ENCODE data around the gene ADGRF4. TPM values are rescaled to one million over a fixed set of nuclear protein-coding genes. Genes with fewer than 3 reads are reported as not detected.

The ADGRF4 gene, protein sequence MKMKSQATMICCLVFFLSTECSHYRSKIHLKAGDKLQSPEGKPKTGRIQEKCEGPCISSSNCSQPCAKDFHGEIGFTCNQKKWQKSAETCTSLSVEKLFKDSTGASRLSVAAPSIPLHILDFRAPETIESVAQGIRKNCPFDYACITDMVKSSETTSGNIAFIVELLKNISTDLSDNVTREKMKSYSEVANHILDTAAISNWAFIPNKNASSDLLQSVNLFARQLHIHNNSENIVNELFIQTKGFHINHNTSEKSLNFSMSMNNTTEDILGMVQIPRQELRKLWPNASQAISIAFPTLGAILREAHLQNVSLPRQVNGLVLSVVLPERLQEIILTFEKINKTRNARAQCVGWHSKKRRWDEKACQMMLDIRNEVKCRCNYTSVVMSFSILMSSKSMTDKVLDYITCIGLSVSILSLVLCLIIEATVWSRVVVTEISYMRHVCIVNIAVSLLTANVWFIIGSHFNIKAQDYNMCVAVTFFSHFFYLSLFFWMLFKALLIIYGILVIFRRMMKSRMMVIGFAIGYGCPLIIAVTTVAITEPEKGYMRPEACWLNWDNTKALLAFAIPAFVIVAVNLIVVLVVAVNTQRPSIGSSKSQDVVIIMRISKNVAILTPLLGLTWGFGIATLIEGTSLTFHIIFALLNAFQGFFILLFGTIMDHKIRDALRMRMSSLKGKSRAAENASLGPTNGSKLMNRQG
- total RNA-seq: not detected

DNA sequence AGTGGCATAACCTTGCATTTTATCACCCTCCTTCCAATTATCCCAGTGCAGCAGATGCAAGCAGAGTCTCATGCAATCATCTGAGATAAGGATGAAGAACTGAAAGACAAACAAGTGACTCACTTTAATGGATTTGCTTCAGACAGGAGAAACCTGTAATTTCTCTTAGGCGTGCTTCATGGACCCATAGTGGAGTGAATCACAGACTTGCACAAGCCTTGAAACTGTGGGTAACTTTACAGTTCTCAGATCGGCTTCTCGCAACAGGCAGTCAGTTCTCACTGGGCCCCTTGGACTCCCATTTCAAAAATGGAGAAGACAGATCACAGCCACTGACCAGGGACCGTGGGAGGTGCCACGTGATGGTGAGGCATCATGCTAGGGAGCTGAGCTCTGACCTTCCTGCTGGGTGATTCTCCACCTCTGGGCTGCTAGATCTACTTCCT lies at the start of gene ADGRF4:
Gene ADGRF4, plus strand, starts transcription at position 239 of the 446 bp plus-strand sequence. CDS start 8,666 bp downstream, outside the sequence.
- CTCF ChIA-PET: no interaction called here
- Mint-ChIP-seq H3K27me3 (ENCODE audit: low read depth) (peaks cover 4% of the 10 kb centered on the region), H3K36me3 (ENCODE audit: low read depth) (no peaks in the 10 kb centered on the region), H3K4me3 (no peak within 1 kb of the TSS), H3K9me3 (no peaks in the 10 kb centered on the region), H3K27ac (no peak within 1 kb of the TSS), H3K4me1 (ENCODE audit: low read depth) (no peaks in the 10 kb centered on the region)
- DNase-seq: no peak
- intact Hi-C loops (cut with micrococcal nuclease): no loop called here

DNA sequence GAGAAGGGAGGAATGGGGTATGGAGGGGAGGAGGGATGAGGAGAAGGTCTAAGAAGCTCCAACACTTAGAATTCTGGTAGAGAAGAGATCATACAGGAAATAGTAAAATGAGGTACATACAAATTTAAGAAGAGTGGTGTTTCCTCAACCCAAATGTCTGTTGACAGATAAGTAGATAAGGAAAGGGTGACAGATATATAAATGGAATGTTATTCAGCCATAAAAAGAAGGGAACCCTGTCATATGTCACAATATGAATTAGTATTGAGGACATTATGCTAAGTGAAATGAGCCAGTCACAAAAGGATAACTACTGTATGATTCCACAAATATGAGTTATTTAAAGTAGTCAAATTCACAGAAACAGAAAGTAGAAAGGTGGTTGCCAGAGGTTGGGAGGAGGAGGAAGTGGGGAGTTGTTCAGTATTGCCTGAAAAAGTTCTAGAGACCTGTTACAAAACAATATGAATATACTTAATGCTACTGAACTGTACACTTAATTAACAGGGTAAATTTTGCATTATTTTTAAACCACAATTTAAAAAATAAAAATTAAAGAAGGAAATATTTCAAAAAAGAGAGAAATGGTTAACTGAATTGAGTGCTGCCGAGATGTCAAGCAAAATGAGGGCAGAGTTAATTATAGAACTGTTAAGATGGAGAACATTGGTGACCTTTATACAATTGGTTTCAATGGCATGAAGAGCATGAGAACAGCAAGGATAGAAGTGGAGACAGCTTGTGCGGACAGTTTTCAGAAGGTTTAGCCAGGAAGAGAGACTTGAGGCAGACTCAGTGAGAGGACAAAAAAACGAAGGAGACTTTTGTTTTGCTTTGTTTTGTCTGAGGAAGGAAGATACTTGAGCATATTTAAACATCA lies 47.6 kb upstream of the ADGRF4 start:
- H3K9me3 Mint-ChIP-seq: no peaks in the 10 kb centered on the region
- no peak overlapping the region for H3K4me3 Mint-ChIP-seq
- DNase-seq: no peak
- H3K27ac Mint-ChIP-seq: no peak overlapping the region
- H3K4me1 Mint-ChIP-seq (ENCODE audit: low read depth): no peaks in the 10 kb centered on the region
- no peaks in the 10 kb centered on the region for H3K36me3 Mint-ChIP-seq (ENCODE audit: low read depth)
- H3K27me3 Mint-ChIP-seq (ENCODE audit: low read depth): no peaks in the 10 kb centered on the region
- CTCF ChIA-PET: no interaction called here
- intact Hi-C loops (cut with micrococcal nuclease): no loop called here

DNA sequence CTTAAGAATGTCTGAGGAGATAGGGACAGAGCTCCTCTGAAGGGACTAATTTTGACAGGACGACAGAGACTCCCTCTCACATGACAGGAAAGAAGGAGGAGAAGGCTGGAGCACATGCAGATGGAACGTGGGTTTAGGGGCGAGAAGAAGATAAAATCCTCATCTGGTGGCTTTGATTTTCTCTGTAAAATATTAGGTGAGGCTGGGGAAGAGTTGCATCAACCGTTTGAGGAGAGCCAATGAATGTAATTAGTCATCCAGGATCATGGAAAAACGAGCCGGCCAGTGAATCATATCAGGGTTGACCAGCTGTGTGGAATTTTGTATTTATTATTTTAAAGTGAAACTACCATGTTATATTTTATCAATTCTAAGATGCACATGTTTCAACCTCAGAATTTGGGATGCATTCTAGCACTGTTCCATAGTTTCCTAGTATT lies 46.9 kb upstream of the ADGRF4 start:
- Mint-ChIP-seq H3K36me3 (ENCODE audit: low read depth) (no peaks in the 10 kb centered on the region), H3K9me3 (no peaks in the 10 kb centered on the region), H3K27ac (no peak overlapping the region), H3K4me1 (ENCODE audit: low read depth) (peaks cover 3% of the 10 kb centered on the region), H3K27me3 (ENCODE audit: low read depth) (no peaks in the 10 kb centered on the region), H3K4me3 (no peak overlapping the region)
- no peak for DNase-seq
- intact Hi-C loops (cut with micrococcal nuclease): no loop called here
- CTCF ChIA-PET: no interaction called here

DNA sequence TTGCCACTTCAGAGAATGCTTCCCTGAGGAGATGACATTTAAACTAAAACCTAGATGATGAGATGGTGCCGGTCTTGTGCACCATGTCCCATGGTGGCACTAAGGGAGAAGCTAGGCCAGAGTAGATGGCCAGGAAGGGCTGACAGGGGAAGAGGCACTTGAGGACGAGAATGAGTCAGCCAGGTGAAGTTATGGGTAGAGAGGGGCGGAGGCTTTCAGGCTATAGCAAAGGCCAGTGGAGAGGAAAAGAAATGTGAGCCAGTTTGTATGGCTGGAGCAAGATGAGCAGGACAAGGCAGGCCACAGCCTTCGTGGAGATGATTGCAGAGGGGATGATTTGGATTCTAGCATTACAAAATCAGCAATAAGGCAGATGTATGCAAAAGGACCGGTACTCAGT lies 44.7 kb upstream of the ADGRF4 start:
- CTCF ChIA-PET: no interaction called here
- no peak for DNase-seq
- H3K4me1 Mint-ChIP-seq (ENCODE audit: low read depth): peaks cover 3% of the 10 kb centered on the region
- H3K27me3 Mint-ChIP-seq (ENCODE audit: low read depth): no peaks in the 10 kb centered on the region
- no peaks in the 10 kb centered on the region for H3K36me3 Mint-ChIP-seq (ENCODE audit: low read depth)
- H3K9me3 Mint-ChIP-seq: no peaks in the 10 kb centered on the region
- no peak overlapping the region for H3K4me3 Mint-ChIP-seq
- intact Hi-C loops (cut with micrococcal nuclease): no loop called here
- H3K27ac Mint-ChIP-seq: no peak overlapping the region

DNA sequence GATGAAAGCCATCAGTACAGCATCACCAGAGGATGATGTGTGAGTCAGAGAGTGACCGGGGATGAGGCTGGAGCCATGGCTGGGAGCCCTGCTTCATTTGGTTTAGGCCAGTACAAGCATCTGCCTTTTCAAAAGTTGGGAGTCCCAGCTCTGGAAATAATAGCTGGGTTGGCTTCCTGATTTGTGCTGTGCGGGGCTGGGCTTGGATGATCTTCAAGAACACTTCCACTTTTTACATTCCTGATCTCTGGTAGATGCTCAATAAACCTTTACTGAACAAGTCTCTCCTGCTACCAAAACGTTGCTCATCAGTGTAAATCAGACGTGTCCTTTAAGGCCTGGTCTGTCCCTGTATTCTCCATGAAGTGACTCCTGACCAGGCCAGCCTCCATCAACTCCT lies 44.1 kb upstream of the ADGRF4 start:
- Mint-ChIP-seq H3K9me3 (no peaks in the 10 kb centered on the region), H3K4me1 (ENCODE audit: low read depth) (peaks cover 3% of the 10 kb centered on the region), H3K27me3 (ENCODE audit: low read depth) (no peaks in the 10 kb centered on the region), H3K4me3 (no peak overlapping the region), H3K36me3 (ENCODE audit: low read depth) (no peaks in the 10 kb centered on the region), H3K27ac (no peak overlapping the region)
- no peak for DNase-seq
- intact Hi-C loops (cut with micrococcal nuclease): no loop called here
- CTCF ChIA-PET: no interaction called here

DNA sequence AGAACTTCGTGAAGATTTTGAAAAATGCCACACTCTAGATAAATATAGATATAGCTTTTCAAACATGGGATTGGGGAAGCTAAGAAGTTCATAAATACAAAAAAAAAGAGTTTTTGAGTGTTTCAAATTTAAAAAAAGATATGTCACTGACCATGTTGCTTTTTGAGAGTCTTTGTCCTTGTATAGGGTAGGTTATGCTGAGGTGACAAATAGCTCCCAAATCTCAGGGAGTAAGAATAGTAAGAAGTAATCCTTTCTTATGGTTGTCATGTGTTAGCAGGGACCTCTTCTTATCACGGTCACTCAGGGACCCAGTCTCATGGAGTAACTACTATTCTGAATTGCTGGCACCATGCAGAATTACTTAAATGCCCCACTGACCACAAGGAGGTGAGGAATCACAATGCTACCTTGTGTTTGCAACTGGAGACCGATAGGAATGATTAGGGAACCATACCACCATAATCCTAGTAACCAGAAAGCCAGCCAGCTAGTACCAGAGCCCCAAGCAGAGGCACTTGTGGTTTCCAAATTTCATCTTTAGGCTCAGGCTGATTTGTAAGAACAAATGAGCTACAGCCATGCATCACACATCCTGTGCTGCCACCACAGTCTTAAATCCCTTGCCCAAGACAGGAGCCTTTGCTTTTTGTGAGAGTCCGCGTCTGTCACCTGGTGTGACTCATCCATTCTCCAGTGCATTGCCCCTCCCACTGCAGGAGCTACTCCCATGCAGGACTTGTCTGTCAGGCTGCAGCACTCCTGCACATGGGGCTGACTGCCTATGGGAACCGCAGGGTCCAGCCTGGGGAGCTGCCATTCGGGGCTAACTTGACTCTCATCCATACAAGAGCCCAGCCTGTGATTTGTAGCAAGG lies 42.4 kb upstream of the ADGRF4 start:
- H3K27ac Mint-ChIP-seq: no peak overlapping the region
- H3K27me3 Mint-ChIP-seq (ENCODE audit: low read depth): peaks cover 4% of the 10 kb centered on the region
- H3K4me1 Mint-ChIP-seq (ENCODE audit: low read depth): peaks cover 3% of the 10 kb centered on the region
- H3K4me3 Mint-ChIP-seq: no peak overlapping the region
- peak; percentile 73 for DNase-seq
- intact Hi-C loops (cut with micrococcal nuclease): loop anchor here (1.0 kb wide), 2 partner anchors 60 to 85 kb away; no protein-coding TSS in a partner anchor
- CTCF ChIA-PET: interaction anchor here (0.6 to 2.0 kb wide), 6 partner anchors 25 to 247 kb away, joined by 3 to 8 read pairs (median 4); no protein-coding TSS in a partner anchor
- H3K36me3 Mint-ChIP-seq (ENCODE audit: low read depth): no peaks in the 10 kb centered on the region
- H3K9me3 Mint-ChIP-seq: no peaks in the 10 kb centered on the region

DNA sequence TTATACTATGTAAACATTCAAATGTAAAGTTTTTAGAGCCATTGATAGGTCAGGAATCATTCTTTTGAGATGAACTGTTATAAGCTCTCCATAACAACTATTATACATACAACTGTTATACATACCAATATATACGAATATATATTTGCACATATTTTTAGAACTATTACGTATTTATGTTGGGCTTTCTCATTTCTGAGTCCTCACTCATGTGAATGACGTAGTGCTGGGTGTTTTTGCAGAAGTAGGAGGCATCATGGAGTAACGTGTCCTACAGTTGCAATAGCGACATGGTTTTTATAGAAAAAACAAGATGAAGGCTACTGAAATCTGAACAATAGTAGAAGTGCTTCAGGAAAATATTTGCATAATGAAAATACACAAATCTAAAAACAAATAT lies 36.4 kb upstream of the ADGRF4 start:
- no peak for DNase-seq
- Mint-ChIP-seq H3K9me3 (no peaks in the 10 kb centered on the region), H3K4me3 (no peak overlapping the region), H3K27me3 (ENCODE audit: low read depth) (peaks cover 19% of the 10 kb centered on the region), H3K36me3 (ENCODE audit: low read depth) (no peaks in the 10 kb centered on the region), H3K4me1 (ENCODE audit: low read depth) (no peaks in the 10 kb centered on the region), H3K27ac (no peak overlapping the region)
- intact Hi-C loops (cut with micrococcal nuclease): no loop called here
- CTCF ChIA-PET: no interaction called here

DNA sequence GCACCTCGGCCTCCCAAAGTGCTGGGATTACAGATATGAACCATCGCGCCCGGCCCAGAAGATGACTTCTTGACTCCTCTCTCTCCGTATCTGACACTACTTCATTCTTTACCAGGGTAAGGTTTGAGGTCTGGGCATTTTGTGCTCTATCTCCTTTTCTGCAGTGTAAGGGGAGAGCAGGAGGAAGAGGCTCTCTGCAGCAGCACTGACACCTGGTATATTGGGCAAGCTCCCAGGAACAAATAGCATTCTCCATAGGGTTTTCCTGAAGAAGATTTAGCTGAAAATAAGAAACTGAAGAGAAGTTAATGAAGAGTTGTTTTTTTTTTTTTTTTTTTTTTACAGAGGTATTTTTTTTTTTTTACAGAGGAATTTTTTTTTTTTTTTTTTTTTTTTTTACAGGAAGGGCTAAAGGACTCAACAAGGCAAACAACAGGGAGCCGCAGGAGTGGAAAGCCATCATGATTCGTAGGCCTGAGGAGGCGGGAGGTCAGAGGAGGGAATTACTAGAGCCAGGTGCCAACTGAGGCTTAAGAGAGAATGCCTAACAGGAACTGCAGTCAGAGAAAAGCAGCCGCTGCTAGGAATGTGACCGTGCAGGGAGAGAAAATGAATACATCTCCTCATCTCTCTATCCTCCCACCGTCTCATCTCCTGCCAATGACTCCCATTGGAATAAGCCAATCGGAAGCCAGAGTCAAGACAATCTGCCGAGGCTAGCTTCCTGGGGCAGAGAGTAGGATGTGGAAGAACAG lies 34.7 kb upstream of the ADGRF4 start:
- Mint-ChIP-seq H3K4me1 (ENCODE audit: low read depth) (no peaks in the 10 kb centered on the region), H3K4me3 (no peak overlapping the region), H3K36me3 (ENCODE audit: low read depth) (no peaks in the 10 kb centered on the region), H3K27me3 (ENCODE audit: low read depth) (peaks cover 30% of the 10 kb centered on the region), H3K9me3 (no peaks in the 10 kb centered on the region), H3K27ac (no peak overlapping the region)
- intact Hi-C loops (cut with micrococcal nuclease): no loop called here
- no peak for DNase-seq
- CTCF ChIA-PET: no interaction called here

DNA sequence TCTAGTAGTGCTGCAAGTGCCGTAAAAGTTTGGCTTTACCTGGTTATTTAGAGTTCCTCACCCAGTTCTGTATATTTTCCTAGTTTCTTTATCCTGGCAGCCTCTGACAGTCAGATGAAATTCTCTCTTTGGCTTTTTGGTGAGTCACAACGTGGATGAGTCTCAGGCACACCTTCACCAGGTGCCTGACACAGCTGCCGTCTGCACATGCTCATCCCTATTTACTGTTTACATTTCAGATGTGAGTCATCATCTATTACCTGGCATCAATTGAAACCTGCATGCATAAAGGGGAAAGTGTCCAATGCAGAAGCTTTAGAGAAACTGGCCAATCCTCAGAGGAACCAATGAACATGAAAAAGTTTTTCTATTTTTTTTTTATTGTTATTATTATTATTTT lies 33.3 kb upstream of the ADGRF4 start:
- Mint-ChIP-seq H3K27ac (no peak overlapping the region), H3K27me3 (ENCODE audit: low read depth) (peaks cover 43% of the 10 kb centered on the region), H3K9me3 (no peaks in the 10 kb centered on the region), H3K4me3 (no peak overlapping the region), H3K36me3 (ENCODE audit: low read depth) (no peaks in the 10 kb centered on the region), H3K4me1 (ENCODE audit: low read depth) (no peaks in the 10 kb centered on the region)
- intact Hi-C loops (cut with micrococcal nuclease): no loop called here
- CTCF ChIA-PET: interaction anchor here (0.6 kb wide), 1 partner anchor 559 kb away, joined by 4 read pairs; no protein-coding TSS in a partner anchor
- no peak for DNase-seq

DNA sequence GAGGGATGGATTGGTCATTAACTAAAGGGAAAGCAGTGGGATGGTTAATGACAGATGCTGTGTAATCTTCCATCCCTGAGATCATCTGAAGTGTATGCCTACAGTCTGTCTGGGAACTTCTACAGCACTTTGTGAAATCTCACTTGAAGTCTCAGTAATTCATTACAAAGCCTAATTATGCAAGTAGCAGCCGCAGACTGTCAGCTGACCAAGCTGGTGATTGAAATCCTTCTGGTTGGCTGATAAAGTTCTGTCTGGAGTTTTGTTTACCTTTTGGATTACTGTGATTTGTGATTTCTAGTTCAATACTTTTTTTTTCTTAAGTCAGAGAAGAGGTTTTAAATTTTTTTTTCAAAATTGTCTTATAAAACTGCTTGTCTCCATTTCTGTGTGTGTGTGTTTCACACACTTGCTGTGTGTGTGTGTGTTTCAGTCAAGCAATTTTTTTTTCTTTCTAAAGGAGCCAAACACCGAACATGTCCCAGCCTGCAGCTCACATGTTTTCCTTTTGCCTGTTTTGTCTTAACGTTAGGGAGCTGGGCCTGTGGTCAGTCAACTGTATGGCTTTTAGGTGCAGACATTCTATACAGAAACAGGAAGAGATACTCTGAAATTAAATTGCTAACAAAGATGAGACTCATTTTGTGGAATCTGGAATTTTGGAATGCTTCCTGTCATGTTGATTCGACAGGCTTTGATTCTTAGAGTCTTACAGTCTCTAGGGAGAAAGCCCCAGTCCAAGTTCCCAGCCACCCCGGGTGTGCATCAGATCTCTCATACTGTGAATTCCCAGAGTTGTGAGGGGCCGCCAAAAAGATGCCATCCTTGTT lies 28.5 kb upstream of the ADGRF4 start:
- DNase-seq: no peak
- Mint-ChIP-seq H3K36me3 (ENCODE audit: low read depth) (no peaks in the 10 kb centered on the region), H3K27me3 (ENCODE audit: low read depth) (peaks cover 44% of the 10 kb centered on the region), H3K4me1 (ENCODE audit: low read depth) (no peaks in the 10 kb centered on the region), H3K9me3 (no peaks in the 10 kb centered on the region), H3K4me3 (no peak overlapping the region), H3K27ac (no peak overlapping the region)
- CTCF ChIA-PET: interaction anchor here (1.0 to 1.5 kb wide), 2 partner anchors 64 to 118 kb away, joined by 3 to 6 read pairs; no protein-coding TSS in a partner anchor
- intact Hi-C loops (cut with micrococcal nuclease): no loop called here
